GM10847 (cell line): ENCODE data around the gene NAALADL1.

Source experiments
- POLR2A ChIP-seq: IDR thresholded peaks from 2 replicates; pipeline ENCODE4 v1.6.1; 2011; ENCODE audit not compliant: insufficient read length; ENCODE audit errors: extremely low read depth

Gene NAALADL1

GRCh38 chr11:65013888-65014725 lies 44.2 kb downstream of the NAALADL1 start, which contains the start of gene ARL2:
Gene ARL2 (plus strand): TSS chr11:65014160. CDS start chr11:65014208, 48 bp downstream.
- TF ChIP-seq POLR2A: no peak

- no peak for TF ChIP-seq POLR2A
Measured at GRCh38 chr11:65013130-65013887, 45.0 kb downstream of the NAALADL1 start.

GRCh38 chr11:65008873-65009272 lies 49.5 kb downstream of the NAALADL1 start:
- no peak for TF ChIP-seq POLR2A

- TF ChIP-seq POLR2A: no peak
Measured at GRCh38 chr11:65008016-65008415, 50.3 kb downstream of the NAALADL1 start.

GRCh38 chr11:65003282-65003681 lies 55.1 kb downstream of the NAALADL1 start:
- no peak for TF ChIP-seq POLR2A

GRCh38 chr11:65002706-65003105 lies 55.6 kb downstream of the NAALADL1 start:
- no peak for TF ChIP-seq POLR2A

GRCh38 chr11:64999478-64999877 lies 58.9 kb downstream of the NAALADL1 start:
- no peak for TF ChIP-seq POLR2A

GRCh38 chr11:64998690-64999431 lies 59.5 kb downstream of the NAALADL1 start:
- no peak for TF ChIP-seq POLR2A

- no peak for TF ChIP-seq POLR2A
Measured at GRCh38 chr11:64998141-64998540, 60.2 kb downstream of the NAALADL1 start.

GRCh38 chr11:64996710-64997380 lies 61.5 kb downstream of the NAALADL1 start, which contains the start of gene BATF2:
Gene BATF2 (minus strand): TSS chr11:64996971. CDS start chr11:64996914, 57 bp downstream.
- TF ChIP-seq POLR2A: no peak

- TF ChIP-seq POLR2A: no peak
Measured at GRCh38 chr11:64996327-64996709, 62.0 kb downstream of the NAALADL1 start.
